ENCODE results near the gene SYT10.
"Not testable (repeated sequence)": the region's sequence is repeated elsewhere in the genome, so short reads cannot be mapped to it uniquely, and the experiment has no call there.

Gene SYT10

GRCh38 chr12:33439587-33440011, at the start of gene SYT10:
SYT10 (minus strand) TSS chr12:33439819; CDS start chr12:33439522, 297 bp downstream.
- DNase-seq (ENCODE audit: low read depth in 1 of 2, low spot score in 1 of 2) = no peak

DNA sequence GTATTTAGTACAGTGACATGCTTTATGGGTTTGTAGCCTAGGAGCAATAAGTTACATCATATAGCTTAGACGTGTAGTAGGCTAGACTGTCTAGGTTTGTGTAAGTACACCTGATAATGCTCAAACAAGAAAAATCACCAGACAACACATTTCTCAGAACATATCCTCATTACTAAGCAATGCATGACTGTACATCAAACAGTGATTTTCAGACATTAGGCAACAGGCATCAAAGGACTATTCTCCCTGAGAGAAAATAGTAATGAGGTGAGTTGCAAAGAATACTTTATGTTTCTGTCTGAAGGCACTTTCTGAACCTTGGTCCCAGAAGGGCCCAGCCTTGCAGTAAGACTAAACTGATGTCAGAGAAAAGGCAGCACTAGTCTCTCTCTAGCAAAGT, 48.4 kb upstream of the SYT10 start:
- no peak for DNase-seq (ENCODE audit: low read depth in 1 of 2, low spot score in 1 of 2)

DNA sequence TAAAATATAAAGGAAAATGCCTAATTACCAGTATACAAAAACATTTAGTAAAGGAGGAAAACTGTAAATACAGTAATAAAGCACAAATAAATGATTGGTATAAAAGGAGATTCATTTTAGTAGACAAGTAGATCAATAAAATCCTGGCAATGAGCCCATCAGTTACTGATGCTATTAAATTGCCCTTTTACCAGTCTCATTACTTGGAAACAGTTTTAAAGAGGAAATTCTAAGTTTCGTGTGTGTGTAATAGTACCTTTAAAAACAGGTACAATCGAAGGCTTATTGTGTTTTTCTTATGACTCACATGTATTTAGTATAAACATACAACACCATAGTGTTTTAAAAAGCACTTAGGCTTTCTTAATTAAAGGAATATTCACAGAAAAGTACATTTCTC, 46.4 kb upstream of the SYT10 start:
- no peak for DNase-seq (ENCODE audit: low read depth in 1 of 2, low spot score in 1 of 2)

DNA sequence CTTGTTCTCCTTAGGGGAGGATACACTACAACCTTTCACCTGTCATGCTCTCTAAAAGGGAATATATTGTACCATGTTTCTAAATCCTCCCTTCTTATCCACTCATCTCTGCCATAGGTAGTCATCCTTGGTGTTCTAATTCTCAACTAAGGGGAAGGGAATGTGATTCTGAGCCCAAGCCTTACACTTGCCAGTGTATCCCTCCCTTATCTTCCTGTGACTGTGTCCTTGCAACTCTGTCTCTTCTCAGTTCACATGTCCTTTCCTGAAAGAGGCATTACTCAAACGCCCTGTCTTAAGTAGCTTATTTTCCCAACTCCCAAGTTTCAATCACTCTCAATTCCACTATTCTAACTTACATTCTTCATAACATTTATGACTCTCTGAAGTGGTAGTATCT, 44.5 kb upstream of the SYT10 start:
- DNase-seq (ENCODE audit: low read depth in 1 of 2, low spot score in 1 of 2) = no peak

- no peak for DNase-seq (ENCODE audit: low read depth in 1 of 2, low spot score in 1 of 2)
Observed at GRCh38 chr12:33480366-33480765, 40.7 kb upstream of the SYT10 start.

GRCh38 chr12:33476058-33476457, 36.4 kb upstream of the SYT10 start:
- DNase-seq (ENCODE audit: low read depth in 1 of 2, low spot score in 1 of 2) = no peak

DNA sequence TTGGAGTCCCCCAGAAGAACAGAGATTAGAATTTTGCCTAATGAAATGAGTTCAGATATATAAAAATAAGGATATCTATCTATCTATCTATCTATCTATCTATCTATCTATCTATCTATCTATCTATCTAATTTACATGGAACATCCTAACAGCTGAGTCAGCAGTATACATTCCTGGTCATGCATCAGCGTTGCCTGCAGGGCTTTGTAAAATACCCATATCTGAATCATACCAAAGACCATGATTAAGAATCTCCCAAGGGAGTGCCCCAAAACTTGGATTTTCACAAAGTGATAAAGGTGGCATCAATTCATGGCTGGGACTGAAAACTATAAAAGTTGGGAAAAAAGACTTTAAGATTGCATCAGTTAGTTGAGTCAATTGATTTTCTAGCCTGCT, 32.7 kb upstream of the SYT10 start:
- DNase-seq (ENCODE audit: low read depth in 1 of 2, low spot score in 1 of 2) = no peak

DNA sequence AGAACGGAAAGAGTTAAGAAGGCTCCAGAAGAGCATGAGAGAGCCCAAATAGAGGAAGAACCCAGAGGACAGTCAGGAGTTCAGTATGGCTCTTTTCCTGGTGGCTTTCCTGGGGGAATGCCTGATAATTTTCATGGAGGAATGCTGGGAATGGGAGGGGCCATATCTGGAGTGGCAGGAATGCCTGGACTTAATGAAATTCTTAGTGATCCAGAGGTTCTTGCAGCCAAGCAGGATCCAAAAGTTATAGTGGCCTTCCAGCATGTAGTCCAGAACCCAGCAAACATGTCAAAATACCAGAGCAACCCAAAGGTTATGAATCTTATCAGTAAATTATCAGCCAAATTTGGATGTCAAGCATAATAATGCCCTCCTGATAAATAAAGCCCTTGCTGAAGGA, 15.5 kb upstream of the SYT10 start:
- no peak for DNase-seq (ENCODE audit: low read depth in 1 of 2, low spot score in 1 of 2)

- no peak for DNase-seq (ENCODE audit: low read depth in 1 of 2, low spot score in 1 of 2)
Observed at GRCh38 chr12:33450480-33450879, 10.9 kb upstream of the SYT10 start.

DNA sequence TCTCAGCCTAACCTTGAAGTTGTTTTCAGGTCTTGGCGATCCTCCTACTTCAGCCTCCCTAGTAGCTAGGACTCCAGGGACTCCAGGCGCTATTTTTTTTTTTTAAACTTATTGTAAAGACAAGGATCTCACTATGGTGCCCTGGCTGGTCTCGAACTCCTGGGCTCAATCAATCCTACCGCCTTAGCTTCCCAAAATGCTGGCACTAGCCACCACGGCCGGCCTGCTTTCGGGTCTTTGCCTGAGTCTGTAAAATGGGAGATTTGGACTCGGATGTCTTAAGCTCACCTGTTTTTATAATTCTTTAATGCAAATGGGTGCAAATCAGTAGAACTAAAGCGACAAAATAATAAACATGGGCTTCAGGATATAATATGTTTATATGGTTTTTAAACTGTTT, 858 bp upstream of the SYT10 start:
- DNase-seq (ENCODE audit: low read depth in 1 of 2, low spot score in 1 of 2) = no peak

- DNase-seq (ENCODE audit: low read depth in 1 of 2, low spot score in 1 of 2) = no peak
Observed at GRCh38 chr12:33438851-33439586, 600 bp downstream of the SYT10 start.

- no peak for DNase-seq (ENCODE audit: low read depth in 1 of 2, low spot score in 1 of 2)
Observed at GRCh38 chr12:33438025-33438772, 1.4 kb downstream of the SYT10 start.

- DNase-seq (ENCODE audit: low read depth in 1 of 2, low spot score in 1 of 2) = no peak
Observed at GRCh38 chr12:33437598-33437997, 2.0 kb downstream of the SYT10 start.

- DNase-seq (ENCODE audit: low read depth in 1 of 2, low spot score in 1 of 2) = no peak
Observed at GRCh38 chr12:33432992-33433391, 6.6 kb downstream of the SYT10 start.

GRCh38 chr12:33431648-33432047, 8.0 kb downstream of the SYT10 start:
- DNase-seq (ENCODE audit: low read depth in 1 of 2, low spot score in 1 of 2) = no peak

DNA sequence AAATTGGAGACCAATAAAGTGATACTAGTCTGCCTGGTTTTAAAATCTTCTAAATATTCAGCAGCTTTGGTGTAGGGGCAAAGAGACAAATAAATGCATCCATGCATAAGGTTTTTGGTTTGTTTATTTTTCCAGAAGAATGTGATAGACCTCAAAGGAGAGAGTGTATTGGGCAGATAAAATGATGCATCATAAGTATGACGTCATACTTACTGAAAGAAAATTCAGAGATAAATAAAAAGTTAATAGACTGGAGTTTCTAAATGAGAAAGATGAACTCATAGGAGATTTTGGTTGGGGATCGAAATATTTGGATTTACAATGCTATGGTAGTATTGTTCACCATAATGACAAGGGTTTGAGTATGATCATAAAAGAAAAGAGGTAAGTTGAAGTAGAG, 10.2 kb downstream of the SYT10 start:
- no peak for DNase-seq (ENCODE audit: low read depth in 1 of 2, low spot score in 1 of 2)

DNA sequence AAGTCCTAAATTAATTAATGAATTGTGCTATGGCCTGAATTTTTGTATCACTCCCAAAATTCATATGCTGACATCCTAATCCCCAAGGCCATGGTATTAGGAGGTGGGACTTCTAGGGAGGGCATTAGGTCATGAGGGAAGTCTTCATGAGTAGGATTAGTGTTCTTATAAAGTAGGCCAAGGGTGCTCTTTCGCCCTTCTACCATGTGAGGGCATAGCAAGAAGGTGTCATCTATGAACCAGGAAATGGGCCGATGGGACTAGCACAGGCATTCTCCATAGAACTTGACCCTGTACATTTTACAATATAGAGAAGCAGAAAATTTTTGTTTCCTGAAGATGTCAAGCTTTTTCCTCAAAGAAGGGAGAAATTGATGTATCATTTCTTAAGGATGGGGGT, 12.5 kb downstream of the SYT10 start:
- no peak for DNase-seq (ENCODE audit: low read depth in 1 of 2, low spot score in 1 of 2)

DNA sequence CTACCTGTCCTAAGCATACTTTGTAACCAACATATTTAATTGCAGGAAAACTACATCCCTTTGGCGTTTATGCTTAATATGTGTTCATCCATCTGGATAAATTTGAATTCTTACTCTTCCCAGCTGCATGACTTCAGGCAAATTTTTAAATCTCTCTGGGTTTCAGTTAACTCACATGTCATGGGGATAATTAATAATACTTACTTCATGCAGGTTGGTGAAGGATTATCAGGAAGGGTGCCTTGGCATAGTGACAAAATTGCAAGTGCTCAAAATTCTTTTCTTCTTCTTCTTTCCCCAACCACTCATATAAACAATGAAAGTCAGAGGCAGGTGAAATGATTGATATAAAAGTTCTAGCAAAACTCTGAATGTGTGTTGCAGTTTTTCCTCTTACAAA, 15.9 kb downstream of the SYT10 start:
- DNase-seq (ENCODE audit: low read depth in 1 of 2, low spot score in 1 of 2) = no peak

DNA sequence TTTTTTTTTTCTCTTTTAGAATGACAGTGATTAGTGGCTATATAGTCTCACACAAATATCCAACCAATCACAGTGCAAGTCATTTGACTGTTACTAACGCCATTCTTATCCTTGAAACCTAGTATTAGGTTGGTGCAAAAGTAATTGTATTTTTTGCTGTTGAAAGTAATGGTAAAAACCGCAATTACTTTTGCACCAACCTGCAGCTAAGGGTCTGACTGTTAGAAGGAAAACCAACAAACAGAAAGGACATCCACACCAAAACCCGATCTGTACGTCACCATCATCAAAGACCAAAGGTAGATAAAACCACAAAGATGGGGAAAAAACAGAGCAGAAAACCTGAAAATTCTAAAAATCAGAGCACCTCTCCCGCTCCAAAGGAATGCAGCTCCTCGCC, 27.2 kb downstream of the SYT10 start:
- not testable (repeated sequence) for DNase-seq (ENCODE audit: low read depth in 1 of 2, low spot score in 1 of 2)

- no peak for DNase-seq (ENCODE audit: low read depth in 1 of 2, low spot score in 1 of 2)
Observed at GRCh38 chr12:33383503-33383902, 56.1 kb downstream of the SYT10 start.

GRCh38 chr12:33376153-33376552, 63.5 kb downstream of the SYT10 start:
- DNase-seq (ENCODE audit: low read depth in 1 of 2, low spot score in 1 of 2) = no peak

- DNase-seq (ENCODE audit: low read depth in 1 of 2, low spot score in 1 of 2) = no peak
Observed at GRCh38 chr12:33370318-33370717, 69.3 kb downstream of the SYT10 start.

- no peak for DNase-seq (ENCODE audit: low read depth in 1 of 2, low spot score in 1 of 2)
Observed at GRCh38 chr12:33357181-33357580, 82.4 kb downstream of the SYT10 start.
